GM12878 (cell line): ENCODE data around the gene SLC12A7. TPM values are rescaled to one million over a fixed set of nuclear protein-coding genes. Genes with fewer than 3 reads are reported as not detected.

Experiments
- ATAC-seq: fragments of 200-7000 bp; cut with Tn5 transposase; 3 replicates; pipeline ENCODE4 v1.9.1; 2020; ENCODE audit warnings: mild to moderate bottlenecking, moderate library complexity
- BruUV-seq: library from RNA; stranded (reverse); fragments of 400-500 nt; replicated peaks from 2 replicates; lab custom pipeline; 2021; lab: Mats Ljungman, UMichigan
- CTCF ChIA-PET: fragments of 300-600 bp; sonication (Branson Sonifier 250); formaldehyde crosslinking; extraction: SDS; loops from one replicate; lab custom pipeline; 2021; ENCODE audit warnings: inconsistent platforms; lab: Yijun Ruan, JAX
- POLR2A ChIA-PET: fragments of 350-600 bp; formaldehyde crosslinking; extraction: SDS; loops from one replicate; lab custom pipeline; 2021; ENCODE audit warnings: inconsistent platforms; lab: Charles Lee
- RAD21 ChIA-PET: fragments of 300-600 bp; sonication (Branson Sonifier 250); formaldehyde crosslinking; loops from one replicate; lab custom pipeline; 2023; ENCODE audit warnings: antibody characterized with exemption; ENCODE audit not compliant: unreplicated experiment; lab: Charles Lee
- SMC1A ChIA-PET: fragments of 300-600 bp; sonication (Branson Sonifier 250); formaldehyde crosslinking; loops from one replicate; lab custom pipeline; 2023; ENCODE audit not compliant: unreplicated experiment, uncharacterized antibody; lab: Charles Lee
- DNase-seq: peaks from one replicate; pipeline ENCODE4 v3.0.0-alpha.2; 2011; ENCODE audit warnings: low read depth, low spot score
- FAIRE-seq: peaks from 3 replicates; lab custom pipeline; 2011; peaks lifted over from hg19 to GRCh38; lab: Jason Lieb, UNC
- H2AFZ ChIP-seq: 2 replicates; pipeline ENCODE4 v1.6.0; 2011; ENCODE audit warnings: low read depth, low read length, control low read depth; ENCODE audit not compliant: control insufficient read depth
- H3K27ac ChIP-seq: 2 replicates; pipeline ENCODE4 v1.5.1; 2011; ENCODE audit warnings: control low read depth; ENCODE audit not compliant: control insufficient read depth, insufficient read depth
- H3K27me3 ChIP-seq, 2 experiments: replicated peaks in 1 of 2; 2 replicates each; pipeline versions ENCODE4 v1.6.0 to v1.6.1; 2011; ENCODE audit warnings: low read length in 1 of 2; ENCODE audit not compliant: control insufficient read depth in 2 of 2, insufficient read depth in 2 of 2
- H3K36me3 ChIP-seq, 2 experiments: 2 replicates each; pipeline ENCODE4 v1.5.1; 2011; ENCODE audit warnings: low read length in 1 of 2; ENCODE audit not compliant: control insufficient read depth in 2 of 2, insufficient read depth in 2 of 2
- H3K4me1 ChIP-seq: 2 replicates; pipeline ENCODE4 v1.6.1; 2011; ENCODE audit warnings: mild to moderate bottlenecking, low read length, moderate library complexity, mixed read lengths; ENCODE audit not compliant: control insufficient read depth, insufficient read depth
- H3K4me2 ChIP-seq: 2 replicates; pipeline ENCODE4 v1.6.0; 2011; ENCODE audit warnings: control low read depth; ENCODE audit not compliant: control insufficient read depth, insufficient read depth
- H3K4me3 ChIP-seq: fragments of 200-600 bp; sonication (generic); 2 replicates; pipeline ENCODE4 v1.5.1; 2016
- H3K79me2 ChIP-seq: 2 replicates; pipeline ENCODE4 v1.6.0; 2011; ENCODE audit warnings: low read length; ENCODE audit not compliant: control insufficient read depth, insufficient read depth
- H3K9ac ChIP-seq: 2 replicates; pipeline ENCODE4 v1.8.0; 2011; ENCODE audit warnings: low read length, control low read depth, mixed read lengths; ENCODE audit not compliant: control insufficient read depth, insufficient read depth
- H3K9me3 ChIP-seq: replicated peaks from 3 replicates; pipeline ENCODE4 v1.5.1; 2011; ENCODE audit warnings: mild to moderate bottlenecking, low read length; ENCODE audit not compliant: control insufficient read depth, insufficient read depth
- H4K20me1 ChIP-seq: 2 replicates; pipeline ENCODE4 v1.6.0; 2011; ENCODE audit not compliant: control insufficient read depth, insufficient read depth
- IKZF1 ChIP-seq: fragments of 450-650 bp; conservative IDR thresholded peaks from 2 replicates; pipeline ENCODE4 v1.6.1; 2017; ENCODE audit warnings: antibody characterized with exemption, mild to moderate bottlenecking
- IKZF2 ChIP-seq, 2 experiments: fragments of 450-650 bp; IDR thresholded peaks; 2 replicates each; pipeline ENCODE4 v1.6.1; 2017; ENCODE audit warnings: mild to moderate bottlenecking in 2 of 2, moderate library complexity in 2 of 2
- MEF2B ChIP-seq: fragments of 450-650 bp; IDR thresholded peaks from 2 replicates; pipeline ENCODE4 v1.6.1; 2018; ENCODE audit warnings: mild to moderate bottlenecking, moderate library complexity; ENCODE audit not compliant: partially characterized antibody, poor library complexity, severe bottlenecking
- MXI1 ChIP-seq: fragments of 150-350 bp; IDR thresholded peaks from 2 replicates; pipeline ENCODE4 v1.6.1; 2011; ENCODE audit warnings: low read depth, mild to moderate bottlenecking, inconsistent platforms, low read length, improper control_type of control experiment
- RCOR1 ChIP-seq: conservative IDR thresholded peaks from 2 replicates; pipeline ENCODE4 v1.6.1; 2012; ENCODE audit warnings: low read depth, low read length, improper control_type of control experiment
- RELA ChIP-seq: fragments of 450-650 bp; IDR thresholded peaks from 2 replicates; pipeline ENCODE4 v1.8.0; 2014; ENCODE audit warnings: borderline replicate concordance; ENCODE audit not compliant: partially characterized antibody
- SUZ12 ChIP-seq: fragments of 200-600 bp; sonication (generic); IDR thresholded peaks from one replicate; pipeline ENCODE4 v1.6.1; 2018; ENCODE audit warnings: antibody characterized with exemption, mild to moderate bottlenecking; ENCODE audit not compliant: unreplicated experiment
- TAF1 ChIP-seq: IDR thresholded peaks from 2 replicates; pipeline ENCODE4 v1.6.1; 2011; ENCODE audit warnings: mild to moderate bottlenecking, low read depth, low read length, borderline replicate concordance
- TBL1XR1 ChIP-seq: IDR thresholded peaks from 2 replicates; pipeline ENCODE4 v1.6.1; 2012; ENCODE audit warnings: low read depth, low read length, improper control_type of control experiment
- WGBS: methylation state at CpG from one replicate; pipeline ENCODE4 v1.1.6; 2016; ENCODE audit warnings: low lambda C conversion rate; ENCODE audit not compliant: insufficient replicate concordance, insufficient coverage; ENCODE audit errors: missing lambda C conversion rate; 5-methylcytosine and 5-hydroxymethylcytosine counted together
- in situ Hi-C: fragments of 300-500 bp; cut with MboI; formaldehyde crosslinking; loops from 9 replicates; pipeline ENCODE4 v1.14.3; 2018; ENCODE audit warnings: mixed read lengths
- intact Hi-C: fragments of 100-400 bp; cut with micrococcal nuclease; formaldehyde crosslinking; loops from one replicate; pipeline ENCODE4 v1.14.2; 2022; ENCODE audit not compliant: unreplicated experiment
- polyA plus RNA-seq, 11 experiments: library from polyadenylated mRNA; depleted of rRNA in 4 of 11; unstranded in 6 of 11; stranded (reverse) in 5 of 11; fragments of >200 nt; fragmentation: Nextera tagmentation in 4 of 11; fragmentation: Illumina TruSeq in 1 of 11; extraction: Ambion mirVana in 4 of 11; extraction: Trizol in 1 of 11; gene quantifications; 1 replicate in 1 of 11; 2 replicates in 10 of 11; pipeline versions ENCODE4 v1.2.1 to v1.2.3, GENCODE V29; 2011 to 2016; ENCODE audit warnings: inconsistent platforms in 2 of 11, missing spikeins in 2 of 11, low read depth in 1 of 11
- total RNA-seq, 4 experiments: library from RNA; depleted of rRNA in 3 of 4; stranded (reverse); fragments of >200 nt in 3 of 4; fragmentation: Illumina TruSeq in 1 of 4; extraction: Trizol in 1 of 4; gene quantifications; 2 replicates each; pipeline versions ENCODE4 v1.2.1 to v1.2.3, GENCODE V29; 2013 to 2021
- TF ChIP-seq, protein P1 (sequence below): IDR thresholded peaks from 2 replicates; pipeline ENCODE4 v1.6.1; 2011; ENCODE audit warnings: borderline replicate concordance, low read depth, mild to moderate bottlenecking, moderate library complexity, low read length; ENCODE audit not compliant: insufficient read depth, poor library complexity, severe bottlenecking
- TF ChIP-seq, protein P2 (sequence below): IDR thresholded peaks from 2 replicates; pipeline ENCODE4 v1.6.1; 2012; ENCODE audit warnings: low read depth, low read length, improper control_type of control experiment
- TF ChIP-seq, protein P3 (sequence below): fragments of 150-350 bp; IDR thresholded peaks from 2 replicates; pipeline ENCODE4 v1.6.1; 2016; ENCODE audit warnings: low read depth, low read length

SLC12A7 gene
- total and polyA plus RNA-seq, 10 of the 15 experiments (the other 5 are each of a cell fraction or from before 2014, with no cell fraction given): 0.10 to 10.0 (median 2.9) TPM

DNA sequence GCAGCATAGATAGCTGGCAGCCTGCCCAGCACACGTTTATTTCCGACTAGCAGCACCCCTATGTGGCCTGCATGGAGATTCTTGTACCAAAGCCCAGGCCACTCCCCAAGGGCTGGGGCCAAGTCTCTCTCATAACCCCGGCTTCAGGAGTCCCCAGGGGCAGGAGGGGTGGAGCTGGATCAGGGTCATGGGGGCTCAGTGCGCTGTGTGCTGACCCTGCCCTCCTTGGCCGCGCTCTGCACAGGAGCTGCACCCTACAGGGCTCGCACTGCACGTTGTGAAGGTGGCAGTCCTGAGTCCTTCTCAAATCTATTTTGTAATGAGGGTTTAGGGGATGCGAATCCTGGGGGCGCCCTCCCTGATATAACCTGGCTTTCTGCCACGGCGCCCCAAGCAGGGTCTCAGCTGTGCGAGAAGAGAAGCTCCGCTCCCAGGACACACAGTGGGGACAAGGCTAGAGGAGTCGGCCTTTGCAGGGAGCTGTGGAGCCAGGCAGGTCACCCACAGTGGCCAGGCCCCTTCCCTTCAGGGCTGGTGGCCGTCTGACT lies 74.7 kb downstream of the SLC12A7 start (continued):
- TF ChIP-seq, protein P1, sequence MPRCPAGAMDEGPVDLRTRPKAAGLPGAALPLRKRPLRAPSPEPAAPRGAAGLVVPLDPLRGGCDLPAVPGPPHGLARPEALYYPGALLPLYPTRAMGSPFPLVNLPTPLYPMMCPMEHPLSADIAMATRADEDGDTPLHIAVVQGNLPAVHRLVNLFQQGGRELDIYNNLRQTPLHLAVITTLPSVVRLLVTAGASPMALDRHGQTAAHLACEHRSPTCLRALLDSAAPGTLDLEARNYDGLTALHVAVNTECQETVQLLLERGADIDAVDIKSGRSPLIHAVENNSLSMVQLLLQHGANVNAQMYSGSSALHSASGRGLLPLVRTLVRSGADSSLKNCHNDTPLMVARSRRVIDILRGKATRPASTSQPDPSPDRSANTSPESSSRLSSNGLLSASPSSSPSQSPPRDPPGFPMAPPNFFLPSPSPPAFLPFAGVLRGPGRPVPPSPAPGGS: no peak
- TF ChIP-seq MEF2B: no peak
- TF ChIP-seq SUZ12: no peak
- TF ChIP-seq RCOR1: no peak
- no peak for TF ChIP-seq TAF1

DNA sequence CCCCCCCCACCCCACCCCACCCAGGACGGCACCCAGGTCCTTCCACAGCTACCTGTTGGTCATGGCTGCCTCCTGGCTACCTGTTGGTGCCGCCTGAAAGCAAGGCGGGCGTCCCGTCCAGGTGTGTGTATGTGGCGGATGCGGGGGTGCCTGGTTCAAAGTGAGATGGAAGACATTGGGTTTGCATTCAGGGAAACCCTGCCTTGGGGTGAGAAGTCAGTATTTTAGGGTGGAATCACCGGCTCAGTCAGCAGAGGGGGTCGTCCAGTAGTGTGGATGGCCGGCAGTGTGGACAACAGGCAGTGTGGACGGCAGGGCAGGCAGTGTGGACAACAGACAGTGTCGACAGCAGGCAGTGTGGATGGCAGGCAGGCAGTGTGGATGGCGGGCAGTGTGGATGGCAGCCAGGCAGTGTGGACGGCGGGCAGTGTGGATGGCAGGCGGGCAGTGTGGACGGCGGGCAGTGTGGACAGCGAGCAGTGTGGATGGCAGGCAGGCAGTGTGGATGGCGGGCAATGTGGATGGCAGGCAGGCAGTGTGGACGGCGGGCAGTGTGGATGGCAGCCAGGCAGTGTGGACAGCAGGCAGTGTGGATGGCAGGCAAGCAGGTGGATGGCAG lies 75.2 kb downstream of the SLC12A7 start:
- FAIRE-seq (no peak), DNase-seq (no peak), ATAC-seq (no peak)
- H3K9ac ChIP-seq: no peak overlapping the region
- H3K4me3 ChIP-seq: no peak overlapping the region
- H3K27ac ChIP-seq: no peak overlapping the region
- H3K9me3 ChIP-seq: no peaks in the 10 kb centered on the region; the same call in 2 of the 3 replicates
- no peaks in the 10 kb centered on the region for H3K79me2 ChIP-seq
- in situ Hi-C loops (no loop called here), intact Hi-C loops (no loop called here)
- H3K27me3 ChIP-seq: no peaks in the 10 kb centered on the region
- CTCF ChIA-PET: no interaction called here
- no peaks in the 10 kb centered on the region for H4K20me1 ChIP-seq
- no peak overlapping the region for H3K4me2 ChIP-seq
- BruUV-seq: no TSS peak
- H2AFZ ChIP-seq: no peak overlapping the region
- SMC1A ChIA-PET: no interaction called here
- POLR2A ChIA-PET: no interaction called here
- RAD21 ChIA-PET: no interaction called here
- no peaks in the 10 kb centered on the region for H3K36me3 ChIP-seq
- WGBS: 62% methylated on average over 22 of the region's 22 CpGs
- H3K4me1 ChIP-seq: no peaks in the 10 kb centered on the region
- TF ChIP-seq, protein P2, sequence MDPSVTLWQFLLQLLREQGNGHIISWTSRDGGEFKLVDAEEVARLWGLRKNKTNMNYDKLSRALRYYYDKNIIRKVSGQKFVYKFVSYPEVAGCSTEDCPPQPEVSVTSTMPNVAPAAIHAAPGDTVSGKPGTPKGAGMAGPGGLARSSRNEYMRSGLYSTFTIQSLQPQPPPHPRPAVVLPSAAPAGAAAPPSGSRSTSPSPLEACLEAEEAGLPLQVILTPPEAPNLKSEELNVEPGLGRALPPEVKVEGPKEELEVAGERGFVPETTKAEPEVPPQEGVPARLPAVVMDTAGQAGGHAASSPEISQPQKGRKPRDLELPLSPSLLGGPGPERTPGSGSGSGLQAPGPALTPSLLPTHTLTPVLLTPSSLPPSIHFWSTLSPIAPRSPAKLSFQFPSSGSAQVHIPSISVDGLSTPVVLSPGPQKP: no peak
- no peak for TF ChIP-seq RCOR1
- no peak for TF ChIP-seq MXI1
- TF ChIP-seq, protein P3, sequence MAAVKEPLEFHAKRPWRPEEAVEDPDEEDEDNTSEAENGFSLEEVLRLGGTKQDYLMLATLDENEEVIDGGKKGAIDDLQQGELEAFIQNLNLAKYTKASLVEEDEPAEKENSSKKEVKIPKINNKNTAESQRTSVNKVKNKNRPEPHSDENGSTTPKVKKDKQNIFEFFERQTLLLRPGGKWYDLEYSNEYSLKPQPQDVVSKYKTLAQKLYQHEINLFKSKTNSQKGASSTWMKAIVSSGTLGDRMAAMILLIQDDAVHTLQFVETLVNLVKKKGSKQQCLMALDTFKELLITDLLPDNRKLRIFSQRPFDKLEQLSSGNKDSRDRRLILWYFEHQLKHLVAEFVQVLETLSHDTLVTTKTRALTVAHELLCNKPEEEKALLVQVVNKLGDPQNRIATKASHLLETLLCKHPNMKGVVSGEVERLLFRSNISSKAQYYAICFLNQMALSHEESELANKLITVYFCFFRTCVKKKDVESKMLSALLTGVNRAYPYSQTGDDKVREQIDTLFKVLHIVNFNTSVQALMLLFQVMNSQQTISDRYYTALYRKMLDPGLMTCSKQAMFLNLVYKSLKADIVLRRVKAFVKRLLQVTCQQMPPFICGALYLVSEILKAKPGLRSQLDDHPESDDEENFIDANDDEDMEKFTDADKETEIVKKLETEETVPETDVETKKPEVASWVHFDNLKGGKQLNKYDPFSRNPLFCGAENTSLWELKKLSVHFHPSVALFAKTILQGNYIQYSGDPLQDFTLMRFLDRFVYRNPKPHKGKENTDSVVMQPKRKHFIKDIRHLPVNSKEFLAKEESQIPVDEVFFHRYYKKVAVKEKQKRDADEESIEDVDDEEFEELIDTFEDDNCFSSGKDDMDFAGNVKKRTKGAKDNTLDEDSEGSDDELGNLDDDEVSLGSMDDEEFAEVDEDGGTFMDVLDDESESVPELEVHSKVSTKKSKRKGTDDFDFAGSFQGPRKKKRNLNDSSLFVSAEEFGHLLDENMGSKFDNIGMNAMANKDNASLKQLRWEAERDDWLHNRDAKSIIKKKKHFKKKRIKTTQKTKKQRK: no peak
- no peak for TF ChIP-seq IKZF1
- TF ChIP-seq RELA: no peak
- TF ChIP-seq, protein P1: no peak
- no peak for TF ChIP-seq TBL1XR1
- no peak for TF ChIP-seq IKZF2 (IDR thresholded peaks at IDR 0.05)
